ENCODE results near the gene APBB1. TPM values are rescaled to one million over a fixed set of nuclear protein-coding genes. Genes with fewer than 3 reads are reported as not detected.

Gene APBB1
- total and polyA plus RNA-seq, 9 of the 15 experiments (the other 6 are each of a cell fraction or from before 2014, with no cell fraction given), result 0.04 to 0.73 (median 0.40) TPM

DNA sequence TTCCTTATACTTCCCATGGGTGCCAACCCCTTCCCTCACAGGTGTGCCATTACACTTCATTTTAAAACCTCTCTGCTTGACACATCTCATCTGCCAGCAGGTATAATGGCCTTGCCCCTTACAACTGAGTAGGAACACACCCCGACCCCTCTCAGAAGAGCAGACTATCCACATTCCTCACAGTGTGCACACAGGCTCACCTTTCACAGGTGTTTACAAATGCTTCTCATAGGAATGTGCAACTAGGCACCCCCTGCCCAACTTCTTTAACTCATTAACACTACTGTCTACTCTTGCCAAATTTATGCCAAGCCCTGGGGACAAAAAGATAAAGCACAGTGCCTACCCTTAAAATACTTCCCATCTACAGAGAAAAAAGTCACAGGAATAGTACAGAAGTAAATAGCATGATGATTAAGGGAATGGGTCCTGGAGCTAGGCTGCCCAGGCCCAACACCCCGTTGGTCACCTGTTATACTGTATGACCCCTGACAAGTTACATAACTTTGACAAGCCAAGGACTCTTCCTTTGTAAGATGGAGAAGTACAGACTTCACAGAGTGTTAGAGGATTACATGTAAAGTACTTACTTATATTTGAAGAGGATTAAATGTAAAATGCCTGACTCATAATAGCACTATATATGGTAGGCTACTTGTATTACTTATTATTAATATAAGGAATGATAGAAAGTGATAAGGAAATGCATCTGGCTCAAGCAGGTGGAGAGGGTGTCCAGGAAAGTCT is 39.6 kb upstream of the APBB1 start:
- H3K4me1 ChIP-seq (replicated peaks in 1 of 2; ENCODE audit: control insufficient read depth in 2 of 2, insufficient read depth in 2 of 2, low read length in 2 of 2), result no peaks in the 10 kb centered on the region
- H3K9me3 ChIP-seq (replicated peaks; ENCODE audit: control insufficient read depth, insufficient read depth, low read depth, low read length), result no peaks in the 10 kb centered on the region
- no peaks in the 10 kb centered on the region for H3K79me2 ChIP-seq (ENCODE audit: control insufficient read depth, insufficient read depth, low read length)
- H3K27ac ChIP-seq (ENCODE audit: extremely low read depth, low read depth, low read length), result no peak overlapping the region
- WGBS (ENCODE audit: insufficient coverage, low coverage, missing lambda C conversion rate), result 14% methylated on average over 2 of the region's 2 CpGs
- no peak overlapping the region for H3K4me3 ChIP-seq
- TF ChIP-seq NEUROD1 (IDR thresholded peaks at IDR 0.05; ENCODE audit: borderline replicate concordance, low read depth, low read length, partially characterized antibody) (no peak), JUNB (CRISPR knock-in tag; conservative IDR thresholded peaks at IDR 0.05) (no peak), NFXL1 (CRISPR knock-in tag; IDR thresholded peaks at IDR 0.05) (no peak), ZNF24 (IDR thresholded peaks at IDR 0.05) (no peak)
- FAIRE-seq, result no peak
- H3K9ac ChIP-seq (ENCODE audit: insufficient read depth in 1 of 2, low read depth in 2 of 2, low read length in 2 of 2), result no peak overlapping the region
- no peaks in the 10 kb centered on the region for H4K20me1 ChIP-seq (replicated peaks; ENCODE audit: control insufficient read depth, insufficient read depth, low read length)
- no peak for ATAC-seq
- DNase-seq (ENCODE audit: extremely low read depth in 1 of 4, low spot score in 3 of 4), result no peak
- no peak overlapping the region for H3K4me2 ChIP-seq (ENCODE audit: insufficient read depth, low read length)
- intact Hi-C loops (cut with micrococcal nuclease), result no loop called here
- no peaks in the 10 kb centered on the region for H3K27me3 ChIP-seq (ENCODE audit: control insufficient read depth in 2 of 2, insufficient read depth in 2 of 2, low read length in 2 of 2)
- H3K36me3 ChIP-seq (ENCODE audit: control insufficient read depth, insufficient read depth, low read length), result no peaks in the 10 kb centered on the region
- ChIA-PET CTCF (ENCODE audit: low intra/inter-chr PET ratio) (no interaction called here), POLR2A (interaction anchor here (0.9 to 1.1 kb wide), 2 partner anchors 20 to 69 kb away, joined by 3 read pairs; partner anchors contain the start of gene SMPD1)
- H3K9me1 ChIP-seq (ENCODE audit: control insufficient read depth, insufficient read depth, low read length), result no peaks in the 10 kb centered on the region
- in situ Hi-C loops (cut with MboI), result no loop called here
- H2AFZ ChIP-seq (ENCODE audit: low read depth, low read length), result no peak overlapping the region
- BruUV-seq (replicated peaks), result no TSS peak

- intact Hi-C loops (cut with micrococcal nuclease), result no loop called here
- Histone ChIP-seq H3K4me2 (ENCODE audit: insufficient read depth, low read length) (no peak overlapping the region), H2AFZ (ENCODE audit: low read depth, low read length) (no peak overlapping the region), H3K27ac (ENCODE audit: extremely low read depth, low read depth, low read length) (no peak overlapping the region), H3K4me1 (replicated peaks in 1 of 2; ENCODE audit: control insufficient read depth in 2 of 2, insufficient read depth in 2 of 2, low read length in 2 of 2) (no peaks in the 10 kb centered on the region), H3K9me1 (ENCODE audit: control insufficient read depth, insufficient read depth, low read length) (no peaks in the 10 kb centered on the region), H4K20me1 (replicated peaks; ENCODE audit: control insufficient read depth, insufficient read depth, low read length) (no peaks in the 10 kb centered on the region), H3K79me2 (ENCODE audit: control insufficient read depth, insufficient read depth, low read length) (no peaks in the 10 kb centered on the region), H3K9ac (ENCODE audit: insufficient read depth in 1 of 2, low read depth in 2 of 2, low read length in 2 of 2) (no peak overlapping the region), H3K9me3 (replicated peaks; ENCODE audit: control insufficient read depth, insufficient read depth, low read depth, low read length) (no peaks in the 10 kb centered on the region), H3K27me3 (ENCODE audit: control insufficient read depth in 2 of 2, insufficient read depth in 2 of 2, low read length in 2 of 2) (no peaks in the 10 kb centered on the region), H3K4me3 (no peak overlapping the region), H3K36me3 (ENCODE audit: control insufficient read depth, insufficient read depth, low read length) (no peaks in the 10 kb centered on the region; the same call in 2 of the 3 replicates)
- no TSS peak for BruUV-seq (replicated peaks)
- WGBS (ENCODE audit: insufficient coverage, low coverage, missing lambda C conversion rate), result 63% methylated on average over 16 of the region's 26 CpGs
- in situ Hi-C loops (cut with MboI), result no loop called here
- DNase-seq (ENCODE audit: extremely low read depth in 1 of 4, low spot score in 3 of 4), result no peak
- no peak for FAIRE-seq
- CTCF ChIA-PET (ENCODE audit: low intra/inter-chr PET ratio), result no interaction called here
- no peak for ATAC-seq
- POLR2A ChIA-PET, result no interaction called here
- TF ChIP-seq NUFIP1 (IDR thresholded peaks at IDR 0.05; ENCODE audit: partially characterized antibody) (no peak), MTF1 (CRISPR knock-in tag; IDR thresholded peaks at IDR 0.05; ENCODE audit: borderline replicate concordance) (no peak), ZNF408 (CRISPR knock-in tag; IDR thresholded peaks at IDR 0.05; ENCODE audit: low read depth) (no peak), NCOR1 (IDR thresholded peaks at IDR 0.05) (no peak)
- TF ChIP-seq, protein P1, sequence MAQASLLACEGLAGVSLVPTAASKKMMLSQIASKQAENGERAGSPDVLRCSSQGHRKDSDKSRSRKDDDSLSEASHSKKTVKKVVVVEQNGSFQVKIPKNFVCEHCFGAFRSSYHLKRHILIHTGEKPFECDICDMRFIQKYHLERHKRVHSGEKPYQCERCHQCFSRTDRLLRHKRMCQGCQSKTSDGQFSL (CRISPR knock-in tag; IDR thresholded peaks at IDR 0.05), result no peak
- TF ChIP-seq, protein P1 (tag; IDR thresholded peaks at IDR 0.05), result no peak
These were observed 38.9 kb upstream of the APBB1 start for GRCh38 chr11:6457581-6458320.

Measured in K562 (cell line).